ENCODE results near the gene DDAH1. TPM values are rescaled to one million over a fixed set of nuclear protein-coding genes. Genes with fewer than 3 reads are reported as not detected.

The DDAH1 gene
- total and polyA plus RNA-seq, 7 donors, result 11.5 to 43.2 (median 25.2) TPM

DNA sequence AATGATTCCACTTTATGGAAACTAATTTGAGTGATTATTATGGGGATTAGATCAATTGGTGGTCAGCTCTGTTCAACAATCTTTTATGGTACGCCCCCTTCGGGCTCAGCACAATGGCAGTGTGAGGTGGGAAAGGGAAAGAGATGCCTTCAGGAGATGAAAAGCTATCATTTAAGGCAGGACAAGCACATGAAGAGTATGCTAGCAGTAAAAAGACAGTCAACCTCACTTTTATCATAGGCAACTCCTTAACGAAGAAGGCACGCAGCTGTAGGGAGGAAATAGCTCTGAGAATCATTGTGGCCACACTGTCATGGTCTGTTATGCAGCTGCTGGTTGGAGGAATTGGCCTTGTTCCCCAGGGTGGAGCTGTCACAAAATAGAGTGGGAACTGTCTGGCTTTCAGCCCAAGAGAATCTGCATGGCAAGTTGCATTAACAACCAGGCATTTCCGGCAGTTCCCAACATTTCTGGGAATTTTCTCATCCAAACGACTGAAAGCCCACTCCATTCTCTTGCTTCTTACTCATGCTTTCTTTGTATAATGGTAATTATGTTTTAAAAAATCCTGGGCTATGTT lies 134.2 kb downstream of the DDAH1 start:
- intact Hi-C loops (cut with DNase I), result no loop called here
- Histone ChIP-seq H3K27ac (peak overlapping the region in 3 of 4 donors; percentile 38 to 54 (median 53)), H3K9me3 (no peaks in the 10 kb centered on the region), H3K4me1 (peaks cover 0 to 32% (median 23%) of the 10 kb centered on the region in 4 donors), H3K36me3 (no peaks in the 10 kb centered on the region), H3K27me3 (no peaks in the 10 kb centered on the region), H3K4me3 (no peak overlapping the region)
- DNase-seq, result no peak
- 53 to 56% methylated on average over 6 of the region's 6 CpGs for WGBS, 2 donors
- TF ChIP-seq, protein P1, sequence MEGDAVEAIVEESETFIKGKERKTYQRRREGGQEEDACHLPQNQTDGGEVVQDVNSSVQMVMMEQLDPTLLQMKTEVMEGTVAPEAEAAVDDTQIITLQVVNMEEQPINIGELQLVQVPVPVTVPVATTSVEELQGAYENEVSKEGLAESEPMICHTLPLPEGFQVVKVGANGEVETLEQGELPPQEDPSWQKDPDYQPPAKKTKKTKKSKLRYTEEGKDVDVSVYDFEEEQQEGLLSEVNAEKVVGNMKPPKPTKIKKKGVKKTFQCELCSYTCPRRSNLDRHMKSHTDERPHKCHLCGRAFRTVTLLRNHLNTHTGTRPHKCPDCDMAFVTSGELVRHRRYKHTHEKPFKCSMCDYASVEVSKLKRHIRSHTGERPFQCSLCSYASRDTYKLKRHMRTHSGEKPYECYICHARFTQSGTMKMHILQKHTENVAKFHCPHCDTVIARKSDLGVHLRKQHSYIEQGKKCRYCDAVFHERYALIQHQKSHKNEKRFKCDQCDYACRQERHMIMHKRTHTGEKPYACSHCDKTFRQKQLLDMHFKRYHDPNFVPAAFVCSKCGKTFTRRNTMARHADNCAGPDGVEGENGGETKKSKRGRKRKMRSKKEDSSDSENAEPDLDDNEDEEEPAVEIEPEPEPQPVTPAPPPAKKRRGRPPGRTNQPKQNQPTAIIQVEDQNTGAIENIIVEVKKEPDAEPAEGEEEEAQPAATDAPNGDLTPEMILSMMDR (IDR thresholded peaks at IDR 0.05), result no peak
- peak in 1 of 4 donors; percentile 23 for TF ChIP-seq POLR2AphosphoS5 (IDR thresholded peaks at IDR 0.05)

DNA sequence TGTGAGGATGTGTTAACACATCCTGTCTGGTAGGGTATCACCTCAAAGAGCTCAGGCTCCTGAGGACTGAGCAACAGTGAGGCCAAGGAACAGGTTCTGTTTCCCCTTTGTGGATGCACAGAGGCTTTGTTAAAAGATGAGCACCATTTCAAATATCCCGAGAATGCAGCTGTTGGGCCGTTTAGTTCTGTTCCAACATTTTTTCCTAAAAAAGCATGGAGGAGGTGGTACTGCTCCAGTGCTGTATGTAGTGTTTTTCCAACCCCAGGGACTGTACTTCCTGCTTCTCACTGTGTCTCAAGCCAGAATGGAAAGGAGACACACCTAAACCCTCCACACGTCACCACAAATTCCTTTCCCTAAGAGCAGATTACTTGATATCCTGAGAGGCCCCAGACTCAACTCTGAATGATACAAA lies 134.7 kb downstream of the DDAH1 start:
- Histone ChIP-seq H3K36me3 (no peaks in the 10 kb centered on the region), H3K27ac (peak overlapping the region in 3 of 4 donors; percentile 38 to 54 (median 53)), H3K4me3 (no peak overlapping the region), H3K9me3 (no peaks in the 10 kb centered on the region), H3K27me3 (no peaks in the 10 kb centered on the region), H3K4me1 (peaks cover 0 to 32% (median 23%) of the 10 kb centered on the region in 4 donors)
- intact Hi-C loops (cut with DNase I), result no loop called here
- WGBS, 2 donors, result 50 to 61% methylated on average over 3 of the region's 3 CpGs
- TF ChIP-seq POLR2A (IDR thresholded peaks at IDR 0.05) (no peak), EP300 (IDR thresholded peaks at IDR 0.05) (no peak), POLR2AphosphoS5 (IDR thresholded peaks at IDR 0.05) (no peak)
- TF ChIP-seq, protein P1 (IDR thresholded peaks at IDR 0.05), result no peak
- DNase-seq, result no peak

DNA sequence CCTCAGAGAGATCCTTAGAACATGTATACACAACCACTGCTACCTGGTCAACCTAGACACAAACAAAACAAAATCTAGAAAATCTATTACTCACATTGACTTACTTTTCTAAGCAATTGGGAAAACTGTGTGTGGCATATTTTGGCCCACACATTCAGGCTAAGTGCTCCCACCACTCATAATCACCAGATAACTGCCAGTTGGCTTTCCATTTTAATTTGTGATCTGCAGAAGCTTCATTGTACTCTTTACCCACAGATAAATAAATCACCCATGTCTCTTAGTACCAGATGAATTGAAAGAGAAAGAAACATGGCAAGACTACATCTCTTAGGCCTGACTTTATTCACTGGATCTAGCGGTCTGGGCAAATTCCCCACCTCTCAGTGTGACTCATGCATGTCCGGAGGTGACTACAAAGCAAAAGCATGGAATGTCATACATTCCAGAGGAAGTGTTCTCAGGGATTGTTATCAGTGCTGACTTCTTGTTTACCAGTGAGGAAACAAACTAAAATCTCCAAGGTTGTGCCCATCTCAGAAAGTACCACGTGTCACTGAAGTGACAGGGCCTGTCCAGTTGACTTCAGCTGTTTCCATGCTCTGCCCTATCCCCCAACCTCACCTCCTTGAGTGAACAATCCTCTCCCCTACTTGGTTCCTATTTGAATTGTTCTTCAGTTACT lies 136.1 kb downstream of the DDAH1 start:
- H3K4me1 ChIP-seq, result peaks cover 0 to 32% (median 23%) of the 10 kb centered on the region in 4 donors
- 70 to 73% methylated on average over 3 of the region's 3 CpGs for WGBS, 2 donors
- intact Hi-C loops (cut with DNase I), result no loop called here

DNA sequence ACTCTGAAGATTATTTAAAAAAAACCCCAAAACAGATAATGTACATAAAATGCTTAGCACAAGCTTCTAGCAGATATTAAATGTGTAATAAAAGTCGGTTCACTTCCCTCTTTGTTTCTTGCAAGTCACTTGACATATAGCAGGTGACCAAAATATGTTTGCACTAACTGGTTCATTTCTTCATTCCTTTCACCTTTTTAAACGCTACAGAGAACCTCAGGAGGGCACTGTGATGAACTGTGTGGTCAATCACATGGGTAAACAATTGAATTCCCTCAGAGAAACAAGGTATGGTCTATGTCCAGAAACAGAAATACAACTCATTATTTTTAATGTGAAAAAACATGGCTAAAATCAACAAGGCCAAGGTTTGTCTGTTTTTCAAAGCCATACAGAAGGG lies 137.2 kb downstream of the DDAH1 start:
- Histone ChIP-seq H3K4me3 (no peak overlapping the region), H3K9me3 (no peaks in the 10 kb centered on the region), H3K27ac (no peak overlapping the region), H3K27me3 (no peaks in the 10 kb centered on the region), H3K4me1 (peaks cover 0 to 32% (median 23%) of the 10 kb centered on the region in 4 donors), H3K36me3 (no peaks in the 10 kb centered on the region)
- TF ChIP-seq EP300 (IDR thresholded peaks at IDR 0.05) (no peak), POLR2AphosphoS5 (IDR thresholded peaks at IDR 0.05) (no peak), POLR2A (IDR thresholded peaks at IDR 0.05) (no peak)
- TF ChIP-seq, protein P1 (IDR thresholded peaks at IDR 0.05), result no peak
- WGBS, 2 donors, result 39 to 42% methylated on average over 2 of the region's 2 CpGs
- intact Hi-C loops (cut with DNase I), result no loop called here
- no peak for DNase-seq

More for the DNA sequence above, 136.1 kb downstream of the DDAH1 start:
- H3K9me3 ChIP-seq, result no peaks in the 10 kb centered on the region
- no peak overlapping the region for H3K4me3 ChIP-seq
- H3K27me3 ChIP-seq, result no peaks in the 10 kb centered on the region
- TF ChIP-seq POLR2A (IDR thresholded peaks at IDR 0.05), result no peak
- TF ChIP-seq, protein P1 (IDR thresholded peaks at IDR 0.05), result no peak
- TF ChIP-seq POLR2AphosphoS5 (IDR thresholded peaks at IDR 0.05), result no peak
- no peak for TF ChIP-seq EP300 (IDR thresholded peaks at IDR 0.05)
- no peak for DNase-seq
- no peaks in the 10 kb centered on the region for H3K36me3 ChIP-seq
- H3K27ac ChIP-seq, result peak overlapping the region in 3 of 4 donors; percentile 22 to 54 (median 53)

Measured in sigmoid colon (tissue), 7 donors.